ENCODE data around the gene ZNF746. TPM values are rescaled to one million over a fixed set of nuclear protein-coding genes. Genes with fewer than 3 reads are reported as not detected.

Gene ZNF746
- total RNA-seq (10 to 100 TPM; 23.6 to 32.0 (median 24.4) TPM), polyA plus RNA-seq (10 to 100 TPM in 1 of 2 donors, 1 to 10 TPM in 1; 7.6 to 14.9 TPM), total RNA-seq (33.1 reads per million, percentile 62 among the genes with 10 or more reads in this experiment)

- POLR2A ChIA-PET, result no interaction called here
- ATAC-seq (peak; percentile 96), DNase-seq (peak; percentile 57 to 85 (median 76))
- Histone ChIP-seq H3K27ac (ENCODE audit: low read depth, low read length) (peak within 1 kb of the TSS; percentile 82), H3K9me3 (ENCODE audit: control insufficient read depth in 2 of 3, low read length in 3 of 3) (no peaks in the 10 kb centered on the region), H3K4me1 (ENCODE audit: control insufficient read depth in 2 of 2, insufficient read depth in 2 of 2, low read length in 2 of 2) (peaks cover 19 to 27% of the 10 kb centered on the region in 2 donors), H3K27me3 (ENCODE audit: control insufficient read depth in 2 of 2, insufficient read depth in 2 of 2, low read length in 2 of 2) (no peaks in the 10 kb centered on the region), H3K4me3 (ENCODE audit: low read length) (peak within 1 kb of the TSS; percentile 67), H3K36me3 (ENCODE audit: control insufficient read depth in 2 of 3, insufficient read depth in 3 of 3, low read length in 3 of 3) (peaks cover 0 to 16% (median 0%) of the 10 kb centered on the region in 3 experiments)
- CTCF ChIA-PET, result interaction anchor here (1.2 kb wide), 1 partner anchor 236 kb away, joined by 4 read pairs; the partner anchor contains the start of gene ZNF783
- Mint-ChIP-seq H3K27me3 (peaks cover 0 to 3% (median 0%) of the 10 kb centered on the region in 5 donors), H3K36me3 (peaks cover 0 to 18% (median 7%) of the 10 kb centered on the region in 5 donors), H3K4me3 (peak within 1 kb of the TSS; percentile 92 to 99 (median 96)), H3K9me3 (no peaks in the 10 kb centered on the region), H3K4me1 (peaks cover 21 to 46% (median 30%) of the 10 kb centered on the region in 7 donors), H3K27ac (peak within 1 kb of the TSS; percentile 84 to 97 (median 95))
- intact Hi-C loops (cut with micrococcal nuclease), result loop anchor here (1.0 to 10.0 kb wide), 20 partner anchors 37 to 1729 kb away; partner anchors contain the start of genes PDIA4 (in 2 of the 2), ZNF212 (in 2 of the 2), ZNF282 (in 2 of the 2) and ZNF398 (in 2 of the 2)
Measured at GRCh38 chr7:149497467-149498261, at the start of gene ZNF746. Gene ZNF746 (minus strand): TSS chr7:149497809. CDS start chr7:149497536, 273 bp downstream.

- Histone ChIP-seq H3K9me3 (ENCODE audit: control insufficient read depth in 2 of 3, low read length in 3 of 3) (no peaks in the 10 kb centered on the region), H3K4me1 (ENCODE audit: control insufficient read depth in 2 of 2, insufficient read depth in 2 of 2, low read length in 2 of 2) (no peaks in the 10 kb centered on the region), H3K4me3 (ENCODE audit: low read length) (no peak overlapping the region), H3K27ac (ENCODE audit: low read depth, low read length) (no peak overlapping the region), H3K27me3 (ENCODE audit: control insufficient read depth in 2 of 2, insufficient read depth in 2 of 2, low read length in 2 of 2) (no peaks in the 10 kb centered on the region), H3K36me3 (ENCODE audit: control insufficient read depth in 2 of 3, insufficient read depth in 3 of 3, low read length in 3 of 3) (peaks cover 12 to 58% (median 12%) of the 10 kb centered on the region in 3 experiments)
- Mint-ChIP-seq H3K4me3 (no peak overlapping the region), H3K27me3 (no peaks in the 10 kb centered on the region), H3K36me3 (peaks cover 7 to 51% (median 45%) of the 10 kb centered on the region in 5 donors), H3K4me1 (peaks cover 0 to 1% (median 0%) of the 10 kb centered on the region in 7 donors), H3K27ac (no peak overlapping the region), H3K9me3 (peaks cover 0 to 3% (median 0%) of the 10 kb centered on the region in 11 donors)
- ChIA-PET CTCF (no interaction called here), POLR2A (no interaction called here)
- no peak for DNase-seq
- intact Hi-C loops (cut with micrococcal nuclease), result no loop called here
- no peak for ATAC-seq
Measured at GRCh38 chr7:149547126-149547525, 49.5 kb upstream of the ZNF746 start.

GRCh38 chr7:149546331-149546730 is 48.7 kb upstream of the ZNF746 start:
- peaks cover 8 to 52% (median 10%) of the 10 kb centered on the region in 3 experiments for H3K36me3 ChIP-seq (ENCODE audit: control insufficient read depth in 2 of 3, insufficient read depth in 3 of 3, low read length in 3 of 3)
- no peaks in the 10 kb centered on the region for H3K4me1 ChIP-seq (ENCODE audit: control insufficient read depth in 2 of 2, insufficient read depth in 2 of 2, low read length in 2 of 2)
- Mint-ChIP-seq H3K9me3 (peaks cover 0 to 5% (median 0%) of the 10 kb centered on the region in 11 donors), H3K36me3 (peaks cover 7 to 45% (median 39%) of the 10 kb centered on the region in 5 donors), H3K27ac (peak overlapping the region in 5 of 9 donors; percentile 8 to 69 (median 59)), H3K4me3 (no peak overlapping the region), H3K4me1 (peaks cover 0 to 1% (median 0%) of the 10 kb centered on the region in 7 donors), H3K27me3 (no peaks in the 10 kb centered on the region)
- no peak overlapping the region for H3K4me3 ChIP-seq (ENCODE audit: low read length)
- intact Hi-C loops (cut with micrococcal nuclease), result no loop called here
- ChIA-PET POLR2A (no interaction called here), CTCF (no interaction called here)
- H3K27me3 ChIP-seq (ENCODE audit: control insufficient read depth in 2 of 2, insufficient read depth in 2 of 2, low read length in 2 of 2), result no peaks in the 10 kb centered on the region
- DNase-seq (no peak), ATAC-seq (no peak)
- H3K27ac ChIP-seq (ENCODE audit: low read depth, low read length), result no peak overlapping the region
- H3K9me3 ChIP-seq (ENCODE audit: control insufficient read depth in 2 of 3, low read length in 3 of 3), result no peaks in the 10 kb centered on the region

GRCh38 chr7:149544028-149544427 is 46.4 kb upstream of the ZNF746 start:
- CTCF ChIA-PET, result no interaction called here
- Histone ChIP-seq H3K27me3 (ENCODE audit: control insufficient read depth in 2 of 2, insufficient read depth in 2 of 2, low read length in 2 of 2) (no peaks in the 10 kb centered on the region), H3K36me3 (ENCODE audit: control insufficient read depth in 2 of 3, insufficient read depth in 3 of 3, low read length in 3 of 3) (peaks cover 0 to 29% (median 8%) of the 10 kb centered on the region in 3 experiments), H3K4me1 (ENCODE audit: control insufficient read depth in 2 of 2, insufficient read depth in 2 of 2, low read length in 2 of 2) (no peaks in the 10 kb centered on the region), H3K27ac (ENCODE audit: low read depth, low read length) (no peak overlapping the region), H3K9me3 (ENCODE audit: control insufficient read depth in 2 of 3, low read length in 3 of 3) (no peaks in the 10 kb centered on the region), H3K4me3 (ENCODE audit: low read length) (no peak overlapping the region)
- Mint-ChIP-seq H3K36me3 (peaks cover 11 to 47% (median 38%) of the 10 kb centered on the region in 5 donors), H3K9me3 (peaks cover 0 to 17% (median 5%) of the 10 kb centered on the region in 11 donors), H3K27ac (peak overlapping the region in 2 of 9 donors; percentile 9 to 52), H3K4me3 (no peak overlapping the region), H3K4me1 (peaks cover 0 to 1% (median 0%) of the 10 kb centered on the region in 7 donors), H3K27me3 (no peaks in the 10 kb centered on the region)
- ATAC-seq (no peak), DNase-seq (no peak)
- POLR2A ChIA-PET, result no interaction called here
- intact Hi-C loops (cut with micrococcal nuclease), result no loop called here

- H3K36me3 ChIP-seq (ENCODE audit: control insufficient read depth in 2 of 3, insufficient read depth in 3 of 3, low read length in 3 of 3), result no peaks in the 10 kb centered on the region
- H3K9me3 Mint-ChIP-seq, result peaks cover 0 to 80% (median 31%) of the 10 kb centered on the region in 11 donors
- no peak for DNase-seq
- CTCF ChIA-PET, result no interaction called here
- peaks cover 3 to 20% (median 7%) of the 10 kb centered on the region in 5 donors for H3K36me3 Mint-ChIP-seq
- intact Hi-C loops (cut with micrococcal nuclease), result no loop called here
- peaks cover 0 to 17% (median 9%) of the 10 kb centered on the region in 7 donors for H3K4me1 Mint-ChIP-seq
- H3K27ac ChIP-seq (ENCODE audit: low read depth, low read length), result no peak overlapping the region
- no peaks in the 10 kb centered on the region for H3K4me1 ChIP-seq (ENCODE audit: control insufficient read depth in 2 of 2, insufficient read depth in 2 of 2, low read length in 2 of 2)
- H3K27me3 Mint-ChIP-seq, result no peaks in the 10 kb centered on the region
- H3K27me3 ChIP-seq (ENCODE audit: control insufficient read depth in 2 of 2, insufficient read depth in 2 of 2, low read length in 2 of 2), result no peaks in the 10 kb centered on the region
- H3K9me3 ChIP-seq (ENCODE audit: control insufficient read depth in 2 of 3, low read length in 3 of 3), result peaks cover 18 to 46% (median 23%) of the 10 kb centered on the region in 3 experiments
- H3K4me3 ChIP-seq (ENCODE audit: low read length), result no peak overlapping the region
- ATAC-seq, result no peak
- no peak overlapping the region for H3K27ac Mint-ChIP-seq
- POLR2A ChIA-PET, result no interaction called here
- no peak overlapping the region for H3K4me3 Mint-ChIP-seq
Measured at GRCh38 chr7:149532654-149533053, 35.0 kb upstream of the ZNF746 start.

GRCh38 chr7:149529136-149529718 is 31.6 kb upstream of the ZNF746 start:
- H3K27me3 Mint-ChIP-seq, result peaks cover 0 to 5% (median 3%) of the 10 kb centered on the region in 5 donors
- CTCF ChIA-PET, result no interaction called here
- H3K4me3 ChIP-seq (ENCODE audit: low read length), result peak overlapping the region; percentile 14
- no peak for ATAC-seq
- no peaks in the 10 kb centered on the region for H3K36me3 ChIP-seq (ENCODE audit: control insufficient read depth in 2 of 3, insufficient read depth in 3 of 3, low read length in 3 of 3)
- no peak for DNase-seq
- H3K36me3 Mint-ChIP-seq, result peaks cover 3 to 16% (median 12%) of the 10 kb centered on the region in 5 donors
- H3K9me3 ChIP-seq (ENCODE audit: control insufficient read depth in 2 of 3, low read length in 3 of 3), result peaks cover 18 to 49% (median 23%) of the 10 kb centered on the region in 3 experiments
- H3K27ac Mint-ChIP-seq, result no peak overlapping the region
- no peaks in the 10 kb centered on the region for H3K4me1 Mint-ChIP-seq
- H3K4me3 Mint-ChIP-seq, result no peak overlapping the region
- H3K27me3 ChIP-seq (ENCODE audit: control insufficient read depth in 2 of 2, insufficient read depth in 2 of 2, low read length in 2 of 2), result no peaks in the 10 kb centered on the region
- H3K9me3 Mint-ChIP-seq, result peaks cover 0 to 90% (median 30%) of the 10 kb centered on the region in 11 donors
- H3K27ac ChIP-seq (ENCODE audit: low read depth, low read length), result no peak overlapping the region
- POLR2A ChIA-PET, result no interaction called here
- intact Hi-C loops (cut with micrococcal nuclease), result no loop called here
- H3K4me1 ChIP-seq (ENCODE audit: control insufficient read depth in 2 of 2, insufficient read depth in 2 of 2, low read length in 2 of 2), result no peaks in the 10 kb centered on the region
